A673 (cell line): Measurements from ENCODE around the gene CEACAM21.

ENCODE experiments used
- CTCF ChIP-seq: fragments of 300-800, 200-600 bp; sonication (generic); conservative IDR thresholded peaks from 2 replicates; pipeline ENCODE4 v1.5.1; 2017; ENCODE audit warnings: low read depth, mild to moderate bottlenecking, antibody characterized with exemption, low read length, moderate library complexity, mixed read lengths
- EZH2 ChIP-seq: fragments of 200-600 bp; sonication (generic); IDR thresholded peaks from 2 replicates; pipeline ENCODE4 v1.6.1; 2017; ENCODE audit warnings: borderline replicate concordance, low read depth, mild to moderate bottlenecking, mixed read lengths, antibody characterized with exemption, low read length; ENCODE audit not compliant: poor library complexity, severe bottlenecking

GRCh38 chr19:41564515-41565378 lies 11.2 kb upstream of the CEACAM21 start:
- TF ChIP-seq EZH2, result no peak
- no peak for TF ChIP-seq CTCF
